Measurements from ENCODE around the gene PRKN.
A peak's percentile ranks its signal among the peaks of the same experiment; 100 is the strongest.

Gene PRKN

GRCh38 chr6:162119341-162119740, 608.2 kb downstream of the PRKN start:
- no peak for DNase-seq (ENCODE audit: low read depth)

- DNase-seq (ENCODE audit: low read depth): no peak
Measured at GRCh38 chr6:162118706-162119105, 608.9 kb downstream of the PRKN start.

- DNase-seq (ENCODE audit: low read depth): no peak
Measured at GRCh38 chr6:162116902-162117525, 610.6 kb downstream of the PRKN start.

- peak; percentile 39 for DNase-seq (ENCODE audit: low read depth)
Measured at GRCh38 chr6:162109480-162110050, 618.0 kb downstream of the PRKN start.

GRCh38 chr6:162108041-162108440, 619.5 kb downstream of the PRKN start:
- DNase-seq (ENCODE audit: low read depth): no peak

GRCh38 chr6:162100096-162100495, 627.5 kb downstream of the PRKN start:
- DNase-seq (ENCODE audit: low read depth): no peak

- peak; percentile 61 for DNase-seq (ENCODE audit: low read depth)
Measured at GRCh38 chr6:162099685-162100084, 627.9 kb downstream of the PRKN start.

GRCh38 chr6:162092816-162093502, 634.6 kb downstream of the PRKN start:
- DNase-seq (ENCODE audit: low read depth): no peak

- DNase-seq (ENCODE audit: low read depth): no peak
Measured at GRCh38 chr6:162090734-162091133, 636.8 kb downstream of the PRKN start.

- no peak for DNase-seq (ENCODE audit: low read depth)
Measured at GRCh38 chr6:162088091-162088490, 639.5 kb downstream of the PRKN start.

GRCh38 chr6:162085561-162085960, 642.0 kb downstream of the PRKN start:
- DNase-seq (ENCODE audit: low read depth): no peak

GRCh38 chr6:162082520-162082919, 645.0 kb downstream of the PRKN start:
- DNase-seq (ENCODE audit: low read depth): no peak

- no peak for DNase-seq (ENCODE audit: low read depth)
Measured at GRCh38 chr6:162078667-162079066, 648.9 kb downstream of the PRKN start.

GRCh38 chr6:162078126-162078525, 649.4 kb downstream of the PRKN start:
- no peak for DNase-seq (ENCODE audit: low read depth)

- no peak for DNase-seq (ENCODE audit: low read depth)
Measured at GRCh38 chr6:162076816-162077215, 650.8 kb downstream of the PRKN start.

- DNase-seq (ENCODE audit: low read depth): no peak
Measured at GRCh38 chr6:162074641-162075275, 652.8 kb downstream of the PRKN start.

GRCh38 chr6:162070639-162071038, 656.9 kb downstream of the PRKN start:
- DNase-seq (ENCODE audit: low read depth): no peak

- DNase-seq (ENCODE audit: low read depth): no peak
Measured at GRCh38 chr6:162069995-162070394, 657.6 kb downstream of the PRKN start.

- no peak for DNase-seq (ENCODE audit: low read depth)
Measured at GRCh38 chr6:162068340-162068739, 659.2 kb downstream of the PRKN start.

- DNase-seq (ENCODE audit: low read depth): no peak
Measured at GRCh38 chr6:162063666-162064065, 663.9 kb downstream of the PRKN start.

GRCh38 chr6:162058281-162058875, 669.2 kb downstream of the PRKN start:
- no peak for DNase-seq (ENCODE audit: low read depth)

GRCh38 chr6:162056745-162057144, 670.8 kb downstream of the PRKN start:
- DNase-seq (ENCODE audit: low read depth): peak; percentile 18

- DNase-seq (ENCODE audit: low read depth): no peak
Measured at GRCh38 chr6:162056061-162056460, 671.5 kb downstream of the PRKN start.

Data from ELR (cell line).